Sigmoid colon (tissue), 7 donors: Measurements from ENCODE around the gene ELF3. TPM values are rescaled to one million over a fixed set of nuclear protein-coding genes. Genes with fewer than 3 reads are reported as not detected.
A peak's percentile ranks its signal among the peaks of the same experiment; 100 is the strongest.

Experiments
- DNase-seq: peaks from one replicate; pipeline ENCODE4 v3.0.0-alpha.2; 2019
- H3K27ac ChIP-seq, 4 donors: fragments of 200-600 bp; sonication (generic); one replicate each; pipeline ENCODE4 v1.5.1; 2016 to 2019; ENCODE audit warnings: mild to moderate bottlenecking in 1 of 4
- H3K27me3 ChIP-seq, 3 donors: fragments of 200-600 bp; sonication (generic); one replicate each; pipeline ENCODE4 v1.5.1; 2019; ENCODE audit warnings: mild to moderate bottlenecking in 1 of 3
- H3K36me3 ChIP-seq, 4 donors: fragments of 200-600 bp; sonication (generic); one replicate each; pipeline ENCODE4 v1.5.1; 2016 to 2019
- H3K4me1 ChIP-seq, 4 donors: fragments of 200-600 bp; sonication (generic); one replicate each; pipeline ENCODE4 v1.5.1; 2017 to 2019
- H3K4me3 ChIP-seq, 4 donors: fragments of 200-600 bp; sonication (generic); one replicate each; pipeline ENCODE4 v1.5.1; 2017 to 2019; ENCODE audit warnings: mild to moderate bottlenecking in 2 of 4, moderate library complexity in 1 of 4
- H3K9me3 ChIP-seq, 4 donors: fragments of 200-600 bp in 3 of 4; sonication (generic) in 3 of 4; one replicate each; pipeline versions ENCODE4 v1.5.1 to v1.6.1; 2013 to 2019
- EP300 ChIP-seq, 4 donors: sonication (generic); formaldehyde crosslinking; IDR thresholded peaks; one replicate each; pipeline ENCODE4 v1.6.1; 2017; ENCODE audit warnings: antibody characterized with exemption in 4 of 4
- POLR2A ChIP-seq, 2 donors: fragments of 450-650 bp; IDR thresholded peaks; one replicate each; pipeline ENCODE4 v1.6.1; 2016; ENCODE audit warnings: antibody characterized with exemption in 2 of 2, mild to moderate bottlenecking in 2 of 2, moderate library complexity in 2 of 2
- POLR2AphosphoS5 ChIP-seq, 4 donors: sonication (generic); formaldehyde crosslinking; IDR thresholded peaks; one replicate each; pipeline ENCODE4 v1.6.1; 2017; ENCODE audit warnings: antibody characterized with exemption in 4 of 4
- WGBS, 2 donors: extraction: QIAGEN DNeasy Blood & Tissue Kit; methylation state at CpG; one replicate each; pipeline ENCODE4 v1.1.7; 2013; 5-methylcytosine and 5-hydroxymethylcytosine counted together
- intact Hi-C: fragments of 100-400 bp; cut with DNase I; formaldehyde crosslinking; loops from one replicate; pipeline ENCODE4 v1.15.1; 2023
- polyA plus RNA-seq, 3 donors: library from polyadenylated mRNA; stranded (reverse); fragments of 200-250 nt; gene quantifications; one replicate each; pipeline ENCODE4 v1.2.3, GENCODE V29; 2013
- total RNA-seq, 4 donors: library from RNA; depleted of rRNA; stranded (reverse); fragments of >200 nt; gene quantifications; one replicate each; pipeline ENCODE4 v1.1.0, GENCODE V29; 2016
- TF ChIP-seq, protein P1 (sequence below), 4 experiments: fragments of 450-650 bp in 3 of 4; fragments of 200-600 bp in 1 of 4; IDR thresholded peaks; one replicate each; pipeline ENCODE4 v1.5.1; 2016 to 2019; ENCODE audit warnings: antibody characterized with exemption in 4 of 4, mild to moderate bottlenecking in 3 of 4, moderate library complexity in 2 of 4
- donor health status: healthy with polysubstance abuse.
- donor health status: Bipolar disorder and iron deficiency.
- donor health status: healthy.

Gene ELF3
- total and polyA plus RNA-seq, 7 donors: 0.16 to 665 (median 1.8) TPM

- Histone ChIP-seq H3K9me3 (no peaks in the 10 kb centered on the region), H3K36me3 (no peaks in the 10 kb centered on the region), H3K4me1 (no peaks in the 10 kb centered on the region), H3K4me3 (no peak overlapping the region), H3K27ac (peak overlapping the region in 2 of 4 donors; percentile 27 to 38), H3K27me3 (no peaks in the 10 kb centered on the region)
- TF ChIP-seq, protein P1, sequence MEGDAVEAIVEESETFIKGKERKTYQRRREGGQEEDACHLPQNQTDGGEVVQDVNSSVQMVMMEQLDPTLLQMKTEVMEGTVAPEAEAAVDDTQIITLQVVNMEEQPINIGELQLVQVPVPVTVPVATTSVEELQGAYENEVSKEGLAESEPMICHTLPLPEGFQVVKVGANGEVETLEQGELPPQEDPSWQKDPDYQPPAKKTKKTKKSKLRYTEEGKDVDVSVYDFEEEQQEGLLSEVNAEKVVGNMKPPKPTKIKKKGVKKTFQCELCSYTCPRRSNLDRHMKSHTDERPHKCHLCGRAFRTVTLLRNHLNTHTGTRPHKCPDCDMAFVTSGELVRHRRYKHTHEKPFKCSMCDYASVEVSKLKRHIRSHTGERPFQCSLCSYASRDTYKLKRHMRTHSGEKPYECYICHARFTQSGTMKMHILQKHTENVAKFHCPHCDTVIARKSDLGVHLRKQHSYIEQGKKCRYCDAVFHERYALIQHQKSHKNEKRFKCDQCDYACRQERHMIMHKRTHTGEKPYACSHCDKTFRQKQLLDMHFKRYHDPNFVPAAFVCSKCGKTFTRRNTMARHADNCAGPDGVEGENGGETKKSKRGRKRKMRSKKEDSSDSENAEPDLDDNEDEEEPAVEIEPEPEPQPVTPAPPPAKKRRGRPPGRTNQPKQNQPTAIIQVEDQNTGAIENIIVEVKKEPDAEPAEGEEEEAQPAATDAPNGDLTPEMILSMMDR (IDR thresholded peaks at IDR 0.05): no peak
- TF ChIP-seq POLR2A (IDR thresholded peaks at IDR 0.05): no peak
- no peak for TF ChIP-seq EP300 (IDR thresholded peaks at IDR 0.05)
- TF ChIP-seq POLR2AphosphoS5 (IDR thresholded peaks at IDR 0.05): peak in 1 of 4 donors; percentile 25
- WGBS, 2 donors: 15 to 53% methylated on average over 20 of the region's 20 CpGs
- intact Hi-C loops: no loop called here
- DNase-seq: peak; percentile 80
Observed at GRCh38 chr1:202034683-202035462, 24.5 kb downstream of the ELF3 start.

GRCh38 chr1:202036595-202037387 lies 26.4 kb downstream of the ELF3 start:
- no peaks in the 10 kb centered on the region for H3K9me3 ChIP-seq
- no peaks in the 10 kb centered on the region for H3K27me3 ChIP-seq
- no peaks in the 10 kb centered on the region for H3K4me1 ChIP-seq
- intact Hi-C loops: no loop called here
- H3K27ac ChIP-seq: no peak overlapping the region
- TF ChIP-seq POLR2AphosphoS5 (IDR thresholded peaks at IDR 0.05) (no peak), EP300 (IDR thresholded peaks at IDR 0.05) (no peak), POLR2A (IDR thresholded peaks at IDR 0.05) (no peak)
- TF ChIP-seq, protein P1 (IDR thresholded peaks at IDR 0.05): no peak
- no peaks in the 10 kb centered on the region for H3K36me3 ChIP-seq
- no peak overlapping the region for H3K4me3 ChIP-seq
- WGBS, 2 donors: 77 to 88% methylated on average over 9 of the region's 9 CpGs
- no peak for DNase-seq

DNA sequence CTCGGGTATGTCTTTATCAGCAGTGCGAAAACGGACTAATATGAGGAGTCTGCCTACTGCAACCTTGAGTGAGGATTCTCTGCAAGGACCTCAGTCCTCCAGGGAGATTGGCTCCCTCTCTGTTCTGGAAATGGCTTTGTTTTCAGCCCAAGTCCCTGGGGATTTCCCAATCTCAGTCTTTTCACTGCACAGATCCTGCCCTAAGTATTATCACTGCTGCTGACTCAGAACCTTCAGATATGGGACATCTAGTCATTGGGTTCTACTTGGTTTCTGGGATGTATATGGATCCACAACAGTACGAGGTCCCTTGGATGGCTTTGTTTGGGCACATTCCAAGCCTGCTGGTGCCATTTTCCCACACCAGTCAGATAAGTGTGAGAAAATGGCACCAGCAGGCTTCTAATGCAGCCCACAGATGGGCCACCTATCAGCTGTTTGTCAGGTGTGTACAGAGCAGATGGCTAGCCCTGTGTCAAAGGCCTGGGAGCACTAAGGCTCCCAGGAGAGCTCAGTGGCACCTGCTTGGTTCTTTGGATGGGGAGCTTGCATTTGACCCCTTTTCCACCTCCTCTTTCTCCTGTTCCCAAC lies 27.4 kb downstream of the ELF3 start:
- 93% methylated on average over 4 of the region's 4 CpGs for WGBS, 2 donors
- Histone ChIP-seq H3K4me3 (no peak overlapping the region), H3K4me1 (no peaks in the 10 kb centered on the region), H3K36me3 (no peaks in the 10 kb centered on the region), H3K9me3 (no peaks in the 10 kb centered on the region), H3K27ac (no peak overlapping the region), H3K27me3 (no peaks in the 10 kb centered on the region)
- TF ChIP-seq, protein P1 (IDR thresholded peaks at IDR 0.05): no peak
- TF ChIP-seq POLR2A (IDR thresholded peaks at IDR 0.05) (no peak), EP300 (IDR thresholded peaks at IDR 0.05) (no peak), POLR2AphosphoS5 (IDR thresholded peaks at IDR 0.05) (no peak)
- intact Hi-C loops: no loop called here
- DNase-seq: no peak

- 88 to 90% methylated on average over 2 of the region's 2 CpGs for WGBS, 2 donors
- TF ChIP-seq EP300 (IDR thresholded peaks at IDR 0.05) (no peak), POLR2AphosphoS5 (IDR thresholded peaks at IDR 0.05) (no peak), POLR2A (IDR thresholded peaks at IDR 0.05) (no peak)
- TF ChIP-seq, protein P1 (IDR thresholded peaks at IDR 0.05): no peak
- H3K4me3 ChIP-seq: no peak overlapping the region
- H3K27ac ChIP-seq: no peak overlapping the region
- no peaks in the 10 kb centered on the region for H3K36me3 ChIP-seq
- H3K9me3 ChIP-seq: no peaks in the 10 kb centered on the region
- no peak for DNase-seq
- no peaks in the 10 kb centered on the region for H3K4me1 ChIP-seq
- intact Hi-C loops: no loop called here
- no peaks in the 10 kb centered on the region for H3K27me3 ChIP-seq
Observed at GRCh38 chr1:202038688-202039346, 28.4 kb downstream of the ELF3 start.
